OCI-LY7 (cell line): ENCODE measurements around the gene DOCK9.

Experiments used
- CTCF ChIP-seq: fragments of 200-600 bp; sonication (generic); conservative IDR thresholded peaks from 2 replicates; pipeline ENCODE4 v1.5.1; 2014; ENCODE audit warnings: mild to moderate bottlenecking, antibody characterized with exemption, low read length, moderate library complexity, mixed read lengths
- EZH2phosphoT487 ChIP-seq: fragments of 200-600 bp; sonication (generic); IDR thresholded peaks from 2 replicates; pipeline ENCODE4 v1.6.1; 2018; ENCODE audit warnings: low read depth, borderline replicate concordance, mild to moderate bottlenecking, mixed run types, antibody characterized with exemption, low read length, moderate library complexity, mixed read lengths

- TF ChIP-seq CTCF (no peak), EZH2phosphoT487 (no peak)
Observed at GRCh38 chr13:98752467-98753290, 225.2 kb downstream of the DOCK9 start, which contains the start of gene SLC15A1.
